HG02885 (cell line): ENCODE data around the gene DNMT3A.

Experiments
- ATAC-seq: cut with Tn5 transposase; IDR thresholded peaks from one replicate; pipeline ENCODE4 v1.9.1; 2021; ENCODE audit warnings: mild to moderate bottlenecking; ENCODE audit not compliant: unreplicated experiment, poor library complexity

The DNMT3A gene

GRCh38 chr2:25373269-25373981, 31.7 kb upstream of the DNMT3A start:
- ATAC-seq = no peak

- ATAC-seq = no peak
Observed at GRCh38 chr2:25372405-25373268, 30.9 kb upstream of the DNMT3A start.

DNA sequence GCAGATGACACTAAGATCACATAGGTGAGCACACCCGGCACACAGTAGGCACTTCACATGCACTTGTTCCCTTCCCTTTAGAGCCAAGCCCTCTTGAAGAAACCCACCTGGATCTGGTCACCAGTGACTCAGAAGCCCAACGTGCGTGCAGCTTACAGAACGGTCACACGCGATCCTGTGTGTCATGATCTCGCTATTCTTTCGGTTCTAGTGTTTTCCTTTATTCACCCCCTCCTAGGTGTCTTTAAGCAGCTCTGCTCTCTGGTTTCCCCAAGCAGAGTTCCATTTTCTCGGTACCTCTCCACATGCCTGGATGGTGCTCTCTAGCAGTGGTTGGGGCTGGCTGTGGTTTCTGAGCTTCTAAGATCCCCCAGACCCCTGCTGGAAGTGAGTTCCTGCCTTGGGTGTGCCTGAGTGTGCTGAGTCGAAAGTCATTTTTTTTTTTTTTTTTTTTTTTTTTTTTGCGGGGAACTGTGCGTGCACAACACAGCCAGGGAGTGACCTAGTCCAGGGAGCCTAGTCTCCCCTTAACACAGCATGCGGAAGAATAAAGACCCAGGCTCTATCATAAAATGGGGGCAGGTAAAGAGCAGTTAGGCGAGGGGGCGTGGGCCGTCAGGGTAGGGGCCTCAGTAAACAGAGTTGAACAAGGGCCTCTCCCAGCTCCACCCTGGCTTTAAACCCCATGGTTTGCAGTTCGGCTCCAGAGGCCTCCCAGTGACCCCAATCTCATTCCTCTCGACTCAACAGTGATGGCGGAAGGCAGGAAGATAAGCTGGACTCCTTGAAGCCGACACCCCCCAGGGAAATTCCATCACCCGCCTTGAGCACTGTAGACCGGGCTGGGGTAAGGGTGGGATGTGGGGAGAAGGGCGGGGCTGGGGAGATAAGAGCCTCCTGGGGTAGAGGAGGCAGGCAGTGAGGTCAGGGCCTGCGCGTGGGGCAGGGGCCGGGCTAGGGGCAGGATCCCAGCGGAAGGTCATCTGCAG, 29.8 kb upstream of the DNMT3A start:
- ATAC-seq = no peak

GRCh38 chr2:25369876-25370275, 28.2 kb upstream of the DNMT3A start:
- ATAC-seq = no peak

GRCh38 chr2:25369439-25369838, 27.7 kb upstream of the DNMT3A start:
- no peak for ATAC-seq

DNA sequence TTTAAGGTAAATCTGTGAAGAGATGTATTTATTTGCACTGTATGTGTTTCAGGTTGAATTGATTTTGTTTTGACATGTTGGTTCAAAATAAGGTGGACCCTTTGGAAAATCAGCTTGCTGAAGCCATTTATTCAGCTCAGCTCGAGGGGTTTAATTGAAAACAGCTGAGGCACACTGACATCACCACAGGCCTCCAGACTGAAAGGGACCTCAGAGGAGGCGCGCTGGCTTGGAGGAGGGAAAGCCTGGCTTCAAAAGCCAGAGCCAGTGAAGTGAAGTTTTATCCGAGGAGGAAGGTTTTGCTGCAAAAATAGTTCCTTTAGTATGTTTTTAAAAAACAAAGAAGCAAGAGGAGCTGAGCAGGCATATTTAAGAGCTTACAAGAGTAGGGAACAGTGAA, 26.9 kb upstream of the DNMT3A start:
- ATAC-seq = no peak

GRCh38 chr2:25367296-25367695, 25.6 kb upstream of the DNMT3A start:
- ATAC-seq = no peak

GRCh38 chr2:25366629-25367028, 24.9 kb upstream of the DNMT3A start:
- no peak for ATAC-seq

DNA sequence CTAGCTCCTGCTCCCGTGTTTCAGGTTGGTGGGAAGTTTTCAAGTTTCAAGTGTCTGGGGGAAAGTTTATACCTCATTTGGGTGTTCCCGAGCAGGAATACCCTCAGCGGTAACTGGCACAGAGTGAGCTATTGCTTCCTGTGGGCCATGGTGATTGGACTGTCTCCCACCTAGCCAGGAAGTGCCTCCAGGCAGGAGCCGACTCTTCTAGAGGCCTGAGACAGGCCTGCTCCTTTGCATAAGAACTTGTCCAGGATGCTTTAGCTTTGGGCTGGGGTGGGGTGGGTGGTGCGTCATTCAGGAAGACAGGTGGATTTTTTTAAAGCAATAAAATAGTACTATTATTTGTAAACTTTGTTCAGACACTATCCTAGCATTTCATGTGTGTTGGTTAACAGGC, 23.5 kb upstream of the DNMT3A start:
- no peak for ATAC-seq

GRCh38 chr2:25363733-25364132, 22.0 kb upstream of the DNMT3A start:
- no peak for ATAC-seq

DNA sequence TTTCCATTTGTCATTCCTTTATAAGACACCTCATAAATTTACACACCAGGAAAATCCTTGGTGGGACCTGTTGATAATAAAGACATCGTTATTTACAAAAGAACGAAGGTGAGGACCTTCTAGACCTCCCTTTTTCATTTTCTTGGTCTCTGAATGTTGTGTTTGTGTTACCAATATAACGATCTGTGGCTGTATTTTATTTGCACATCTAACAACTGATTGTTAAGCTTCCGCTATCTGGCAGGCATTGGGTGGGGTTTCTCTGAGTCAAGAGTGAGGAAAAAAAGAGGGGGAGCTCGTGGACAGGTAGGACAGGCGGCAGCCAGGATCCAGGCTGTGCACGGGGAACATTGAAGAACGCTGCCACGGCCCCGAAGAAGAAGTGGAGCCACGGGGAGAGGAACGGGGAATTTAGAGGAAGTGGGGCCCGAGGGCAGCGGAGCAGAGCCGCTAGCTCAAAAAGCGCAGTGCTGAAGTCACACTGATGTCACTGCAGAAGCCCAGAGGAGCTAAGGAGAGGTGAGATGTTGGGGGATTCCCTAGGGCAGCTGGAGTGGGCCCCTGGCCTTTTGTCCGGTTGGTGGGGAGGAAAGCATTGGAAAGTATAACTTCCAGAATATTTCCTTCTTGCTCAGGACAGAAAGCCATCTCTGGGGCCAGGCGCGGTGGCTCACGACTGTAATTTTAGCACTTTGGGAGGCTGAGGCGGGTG, 20.9 kb upstream of the DNMT3A start:
- ATAC-seq = peak; percentile 70

DNA sequence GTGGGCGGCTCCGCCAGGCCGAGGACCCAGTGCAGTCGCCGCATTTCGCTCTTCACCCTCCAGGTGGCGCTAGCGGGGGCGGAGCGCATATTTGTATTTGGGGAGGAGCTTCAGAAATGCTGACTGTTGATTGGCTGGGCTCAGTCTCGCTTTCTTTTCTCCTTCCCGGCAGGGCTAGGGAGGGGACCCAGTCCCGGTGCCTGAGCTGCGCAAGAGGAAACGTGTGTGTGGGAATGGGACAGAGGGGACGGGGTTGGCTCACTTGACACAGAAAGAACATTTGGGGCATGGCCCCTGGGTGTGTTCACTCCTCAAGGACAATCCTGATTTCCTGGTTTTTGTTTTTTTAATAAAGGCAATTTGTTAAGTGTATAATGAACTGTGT, 20.3 kb upstream of the DNMT3A start:
- peak; percentile 90 for ATAC-seq

DNA sequence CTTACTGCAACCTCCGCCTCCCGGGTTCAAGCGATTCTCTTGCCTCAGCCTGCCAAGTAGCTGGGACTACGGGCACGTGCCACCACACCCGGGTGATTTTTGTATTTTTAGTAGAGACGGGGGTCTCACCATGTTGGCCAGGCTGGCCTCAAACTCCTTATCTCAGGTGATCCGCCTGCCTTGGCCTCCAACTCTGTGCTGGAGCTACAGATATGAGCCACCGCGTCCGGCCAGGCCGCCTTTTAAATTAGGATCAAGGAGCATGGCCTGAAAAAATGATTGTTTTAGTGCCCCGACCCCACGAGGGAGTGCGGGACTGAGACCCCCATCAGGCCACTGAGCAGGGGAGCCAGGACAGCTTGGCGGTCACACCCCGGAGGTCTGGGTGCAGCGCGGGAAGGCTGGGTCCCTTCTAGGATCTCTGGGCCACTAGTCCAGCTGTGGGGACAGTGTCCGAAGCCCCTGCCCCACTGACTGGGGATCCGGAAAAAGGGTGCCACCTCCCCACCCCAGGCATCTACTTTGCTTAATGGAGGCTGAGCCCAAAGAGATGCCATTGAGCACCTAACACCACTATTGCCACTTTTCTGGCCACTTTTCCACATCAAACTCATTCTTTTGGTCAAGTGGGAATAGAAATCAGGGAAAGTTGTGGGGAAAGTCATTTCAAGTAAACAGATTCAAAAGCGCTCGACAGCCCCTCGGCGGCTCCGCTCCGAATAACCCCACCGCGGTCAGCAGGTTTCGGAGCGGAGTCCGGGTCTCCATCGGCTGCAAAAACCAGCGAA, 19.7 kb upstream of the DNMT3A start:
- ATAC-seq = no peak

DNA sequence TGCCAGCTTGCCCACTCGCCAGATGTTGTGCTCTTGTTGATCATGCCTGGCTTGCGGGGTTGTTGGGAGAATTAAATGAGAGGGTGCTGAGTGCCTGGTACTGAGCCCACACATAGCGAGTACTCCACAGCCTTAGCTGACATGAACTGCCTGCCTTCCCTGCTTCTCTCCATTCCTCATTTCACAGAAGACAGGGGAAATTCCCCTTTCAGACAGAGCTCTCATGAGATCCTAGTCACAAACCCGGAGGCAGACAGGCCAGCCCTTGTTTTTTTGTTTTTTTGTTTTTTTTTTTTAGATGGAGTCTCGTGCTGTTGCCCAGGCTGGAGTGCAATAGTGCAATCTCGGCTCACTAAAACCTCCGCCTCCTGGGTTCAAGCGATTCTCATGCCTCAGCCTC, 17.1 kb upstream of the DNMT3A start:
- ATAC-seq = no peak

DNA sequence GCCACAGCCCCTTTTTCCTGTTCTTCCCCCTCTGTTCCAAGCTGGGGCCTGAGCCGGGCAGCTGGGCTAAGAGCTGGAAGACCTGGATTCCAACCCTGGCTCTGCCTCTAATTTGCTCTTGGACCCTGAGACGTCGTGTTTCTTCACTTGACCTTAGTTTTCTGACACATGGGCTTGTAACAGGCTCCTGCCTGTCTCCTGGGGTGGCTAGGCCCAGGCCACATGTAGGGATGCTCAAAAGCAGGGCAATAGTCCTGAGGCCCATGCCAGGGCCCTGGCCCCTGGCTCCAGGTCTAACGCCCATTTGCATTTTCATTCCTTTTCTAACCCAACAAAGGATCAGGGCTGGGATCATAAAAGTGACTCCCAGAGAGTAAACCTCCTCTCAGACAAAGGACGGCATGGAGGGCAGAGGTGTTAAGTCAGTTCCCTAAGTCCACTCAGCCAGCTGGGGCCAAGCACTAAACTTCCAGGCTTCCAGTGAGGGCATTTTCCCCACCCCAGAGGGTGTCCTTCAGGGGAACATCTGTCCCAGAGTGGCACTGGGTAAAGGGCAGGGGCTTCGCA, 16.6 kb upstream of the DNMT3A start:
- ATAC-seq = no peak

GRCh38 chr2:25356088-25356487, 14.4 kb upstream of the DNMT3A start:
- no peak for ATAC-seq

DNA sequence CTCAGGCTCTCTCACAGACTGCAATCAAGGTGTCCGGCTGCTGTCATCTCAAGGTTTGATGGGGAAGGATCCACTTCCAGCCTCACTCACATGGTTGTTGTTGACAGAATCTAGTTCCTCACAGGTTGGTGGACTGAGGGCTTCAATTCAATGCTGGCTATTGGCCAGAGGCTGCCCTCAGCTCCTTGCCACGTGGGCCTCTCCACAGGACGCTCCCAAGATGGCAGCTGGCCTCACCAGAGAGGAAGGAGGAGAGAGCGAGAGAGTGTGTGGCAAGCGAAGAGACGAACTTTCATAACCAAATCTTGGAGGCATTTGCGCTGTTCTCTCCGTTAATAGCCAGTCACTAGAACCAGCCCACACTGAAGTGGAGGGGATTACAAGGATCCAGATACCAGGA, 13.5 kb upstream of the DNMT3A start:
- no peak for ATAC-seq

- no peak for ATAC-seq
Observed at GRCh38 chr2:25354116-25354515, 12.4 kb upstream of the DNMT3A start.

GRCh38 chr2:25349397-25349796, 7.7 kb upstream of the DNMT3A start:
- no peak for ATAC-seq
